HepG2 (cell line): ENCODE measurements around the gene PCIF1. TPM values are rescaled to one million over a fixed set of nuclear protein-coding genes. Genes with fewer than 3 reads are reported as not detected.

Experiments
- ARID2 ChIP-seq: sonication (generic); formaldehyde crosslinking; IDR thresholded peaks from 2 replicates; pipeline ENCODE4 v1.8.1; 2022; ENCODE audit warnings: mild to moderate bottlenecking, missing genetic modification reagents, borderline replicate concordance
- JARID2 ChIP-seq: sonication (generic); formaldehyde crosslinking; IDR thresholded peaks from 2 replicates; pipeline ENCODE4 v1.8.1; 2023; ENCODE audit warnings: missing genetic modification reagents, inconsistent platforms; ENCODE audit not compliant: insufficient replicate concordance
- MED8 ChIP-seq: sonication (generic); formaldehyde crosslinking; IDR thresholded peaks from 2 replicates; pipeline ENCODE4 v1.8.1; 2023; ENCODE audit warnings: mild to moderate bottlenecking, missing genetic modification reagents; ENCODE audit not compliant: insufficient replicate concordance
- RXRB ChIP-seq: IDR thresholded peaks from 2 replicates; pipeline ENCODE4 v1.6.1; 2016; ENCODE audit warnings: borderline replicate concordance, missing genetic modification reagents, missing compliant biosample characterization
- SATB2 ChIP-seq: sonication (generic); formaldehyde crosslinking; IDR thresholded peaks from 2 replicates; pipeline ENCODE4 v1.5.0; 2020; ENCODE audit warnings: missing genetic modification reagents
- SIX4 ChIP-seq: sonication (generic); formaldehyde crosslinking; IDR thresholded peaks from 2 replicates; pipeline ENCODE4 v1.4.0; 2020; ENCODE audit warnings: missing genetic modification reagents
- SMAD3 ChIP-seq: sonication (generic); formaldehyde crosslinking; IDR thresholded peaks from 2 replicates; pipeline ENCODE4 v1.4.0; 2020; ENCODE audit warnings: missing genetic modification reagents
- SMC3 ChIP-seq: IDR thresholded peaks from 2 replicates; pipeline ENCODE4 v1.6.1; 2011; ENCODE audit warnings: low read length, improper control_type of control experiment
- SRSF4 ChIP-seq: fragments of 200-400 bp; formaldehyde crosslinking; IDR thresholded peaks from one replicate; pipeline ENCODE4 v1.6.1; 2018; ENCODE audit warnings: mild to moderate bottlenecking, low read depth, low read length, moderate library complexity; ENCODE audit not compliant: poor library complexity, severe bottlenecking
- SUZ12 ChIP-seq: fragments of 150-350 bp; IDR thresholded peaks from 2 replicates; pipeline ENCODE4 v1.6.1; 2014; ENCODE audit warnings: low read depth, low read length
- TCF7L2 ChIP-seq: IDR thresholded peaks from 2 replicates; pipeline ENCODE4 v1.6.1; 2011; ENCODE audit warnings: mild to moderate bottlenecking, low read depth, low read length, moderate library complexity
- ZFP36L1 ChIP-seq: sonication (generic); formaldehyde crosslinking; IDR thresholded peaks from 2 replicates; pipeline ENCODE4 v1.8.0; 2022; ENCODE audit warnings: mild to moderate bottlenecking, missing genetic modification reagents, moderate library complexity
- ZNF263 ChIP-seq: sonication (generic); formaldehyde crosslinking; IDR thresholded peaks from 2 replicates; pipeline ENCODE4 v1.4.0; 2020; ENCODE audit warnings: missing genetic modification reagents
- ZNF383 ChIP-seq: sonication (generic); formaldehyde crosslinking; IDR thresholded peaks from 2 replicates; pipeline ENCODE4 v1.4.0; 2020; ENCODE audit warnings: missing genetic modification reagents, mild to moderate bottlenecking, borderline replicate concordance
- ZNF441 ChIP-seq: sonication (generic); formaldehyde crosslinking; IDR thresholded peaks from 2 replicates; pipeline ENCODE4 v1.7.0; 2021; ENCODE audit warnings: missing genetic modification reagents, borderline replicate concordance
- ZNF761 ChIP-seq: sonication (generic); formaldehyde crosslinking; conservative IDR thresholded peaks from 2 replicates; pipeline ENCODE4 v1.4.0; 2020; ENCODE audit warnings: mild to moderate bottlenecking, missing genetic modification reagents
- ZNF792 ChIP-seq: IDR thresholded peaks from 2 replicates; pipeline ENCODE4 v1.6.1; 2016
- polyA plus RNA-seq, 8 experiments: library from polyadenylated mRNA; depleted of rRNA in 3 of 8; stranded (reverse) in 7 of 8; unstranded in 1 of 8; fragments of >200 nt; fragmentation: Illumina TruSeq in 4 of 8; extraction: Trizol in 4 of 8; gene quantifications; 2 replicates each; pipeline versions ENCODE4 v1.2.1 to v1.2.3, GENCODE V29; 2011 to 2016; ENCODE audit warnings: low read depth in 4 of 8, missing spikeins in 1 of 8, mixed read lengths in 1 of 8; ENCODE audit not compliant: insufficient read depth in 1 of 8
- total RNA-seq, 5 experiments: library from RNA; depleted of rRNA; stranded (reverse); fragments of >200 nt; fragmentation: Illumina TruSeq; extraction: Trizol; gene quantifications; 2 replicates each; pipeline ENCODE4 v1.2.3, GENCODE V29; 2016; ENCODE audit warnings: low read depth in 1 of 5
- TF ChIP-seq, protein P1 (sequence below): sonication (generic); formaldehyde crosslinking; IDR thresholded peaks from 2 replicates; pipeline ENCODE4 v1.5.0; 2020; ENCODE audit warnings: mild to moderate bottlenecking, missing genetic modification reagents, moderate library complexity
- TF ChIP-seq, protein P2 (sequence below): sonication (generic); formaldehyde crosslinking; IDR thresholded peaks from 2 replicates; pipeline ENCODE4 v1.4.0; 2020; ENCODE audit warnings: mild to moderate bottlenecking, missing genetic modification reagents, borderline replicate concordance
- TF ChIP-seq, protein P3 (sequence below): sonication (generic); formaldehyde crosslinking; IDR thresholded peaks from 2 replicates; pipeline ENCODE4 v1.4.0; 2020; ENCODE audit warnings: missing genetic modification reagents
- TF ChIP-seq, protein P4 (sequence below): sonication (generic); formaldehyde crosslinking; IDR thresholded peaks from 2 replicates; pipeline ENCODE4 v1.8.0; 2022; ENCODE audit warnings: missing genetic modification reagents, mild to moderate bottlenecking, inconsistent platforms, borderline replicate concordance
- TF ChIP-seq, protein P5 (sequence below): sonication (generic); formaldehyde crosslinking; IDR thresholded peaks from 2 replicates; pipeline ENCODE4 v1.5.0; 2020; ENCODE audit warnings: missing genetic modification reagents

PCIF1 gene
- total and polyA plus RNA-seq, 2 of the 13 experiments (the other 11 are each of a cell fraction or from before 2014, with no cell fraction given) = 20.9 to 24.4 TPM

DNA sequence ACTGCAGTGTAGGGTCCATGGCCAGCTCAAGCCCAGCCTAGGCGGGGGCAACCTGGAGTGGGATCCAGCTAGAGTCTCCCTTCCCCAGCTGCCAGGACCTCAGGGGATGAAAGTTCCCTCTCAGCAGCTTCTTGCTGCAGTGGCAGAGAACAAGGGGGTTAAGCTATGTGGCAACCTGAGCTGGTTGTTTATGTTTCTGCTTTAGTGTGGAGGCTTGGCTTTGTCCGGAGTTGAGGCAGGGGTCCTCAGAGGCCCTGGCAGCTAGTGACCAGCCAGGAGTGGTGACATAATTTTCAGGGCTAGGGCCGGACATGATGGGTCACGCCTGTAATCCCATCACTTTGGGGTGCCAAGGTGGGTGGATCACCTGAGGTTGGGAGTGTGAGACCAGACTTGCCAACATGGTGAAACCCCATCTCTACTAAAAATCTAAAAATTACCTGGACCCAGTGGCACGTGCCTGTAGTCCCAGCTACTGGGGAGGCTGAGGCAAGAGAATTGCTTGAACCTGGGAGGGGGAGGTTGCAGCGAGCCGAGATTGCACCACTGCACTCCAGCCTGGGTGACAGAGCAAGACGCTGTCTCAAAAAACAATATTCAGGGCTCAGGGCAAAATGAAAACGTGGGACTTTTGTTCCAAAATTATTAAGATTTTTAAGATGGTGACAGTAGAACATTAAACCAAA, 8.5 kb upstream of the PCIF1 start (continued):
- TF ChIP-seq TCF7L2 (no peak), SMC3 (no peak), ZFP36L1 (CRISPR knock-in tag) (no peak), ZNF383 (CRISPR knock-in tag) (no peak), SUZ12 (no peak), ZNF441 (CRISPR knock-in tag) (no peak), SATB2 (no peak), ZNF792 (CRISPR knock-in tag) (no peak), ARID2 (no peak), SRSF4 (no peak), ZNF263 (CRISPR knock-in tag) (no peak; the same call in 1 of the 2 replicates), SIX4 (CRISPR knock-in tag) (no peak), MED8 (no peak), JARID2 (CRISPR knock-in tag) (no peak), SMAD3 (no peak), ZNF761 (CRISPR knock-in tag) (no peak), RXRB (CRISPR knock-in tag) (no peak)
- TF ChIP-seq, protein P1, sequence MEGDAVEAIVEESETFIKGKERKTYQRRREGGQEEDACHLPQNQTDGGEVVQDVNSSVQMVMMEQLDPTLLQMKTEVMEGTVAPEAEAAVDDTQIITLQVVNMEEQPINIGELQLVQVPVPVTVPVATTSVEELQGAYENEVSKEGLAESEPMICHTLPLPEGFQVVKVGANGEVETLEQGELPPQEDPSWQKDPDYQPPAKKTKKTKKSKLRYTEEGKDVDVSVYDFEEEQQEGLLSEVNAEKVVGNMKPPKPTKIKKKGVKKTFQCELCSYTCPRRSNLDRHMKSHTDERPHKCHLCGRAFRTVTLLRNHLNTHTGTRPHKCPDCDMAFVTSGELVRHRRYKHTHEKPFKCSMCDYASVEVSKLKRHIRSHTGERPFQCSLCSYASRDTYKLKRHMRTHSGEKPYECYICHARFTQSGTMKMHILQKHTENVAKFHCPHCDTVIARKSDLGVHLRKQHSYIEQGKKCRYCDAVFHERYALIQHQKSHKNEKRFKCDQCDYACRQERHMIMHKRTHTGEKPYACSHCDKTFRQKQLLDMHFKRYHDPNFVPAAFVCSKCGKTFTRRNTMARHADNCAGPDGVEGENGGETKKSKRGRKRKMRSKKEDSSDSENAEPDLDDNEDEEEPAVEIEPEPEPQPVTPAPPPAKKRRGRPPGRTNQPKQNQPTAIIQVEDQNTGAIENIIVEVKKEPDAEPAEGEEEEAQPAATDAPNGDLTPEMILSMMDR (CRISPR knock-in tag) = no peak
- TF ChIP-seq, protein P2, sequence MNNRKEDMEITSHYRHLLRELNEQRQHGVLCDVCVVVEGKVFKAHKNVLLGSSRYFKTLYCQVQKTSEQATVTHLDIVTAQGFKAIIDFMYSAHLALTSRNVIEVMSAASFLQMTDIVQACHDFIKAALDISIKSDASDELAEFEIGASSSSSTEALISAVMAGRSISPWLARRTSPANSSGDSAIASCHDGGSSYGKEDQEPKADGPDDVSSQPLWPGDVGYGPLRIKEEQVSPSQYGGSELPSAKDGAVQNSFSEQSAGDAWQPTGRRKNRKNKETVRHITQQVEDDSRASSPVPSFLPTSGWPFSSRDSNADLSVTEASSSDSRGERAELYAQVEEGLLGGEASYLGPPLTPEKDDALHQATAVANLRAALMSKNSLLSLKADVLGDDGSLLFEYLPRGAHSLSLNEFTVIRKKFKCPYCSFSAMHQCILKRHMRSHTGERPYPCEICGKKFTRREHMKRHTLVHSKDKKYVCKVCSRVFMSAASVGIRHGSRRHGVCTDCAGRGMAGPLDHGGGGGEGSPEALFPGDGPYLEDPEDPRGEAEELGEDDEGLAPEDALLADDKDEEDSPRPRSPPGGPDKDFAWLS (CRISPR knock-in tag) = no peak
- TF ChIP-seq, protein P3, sequence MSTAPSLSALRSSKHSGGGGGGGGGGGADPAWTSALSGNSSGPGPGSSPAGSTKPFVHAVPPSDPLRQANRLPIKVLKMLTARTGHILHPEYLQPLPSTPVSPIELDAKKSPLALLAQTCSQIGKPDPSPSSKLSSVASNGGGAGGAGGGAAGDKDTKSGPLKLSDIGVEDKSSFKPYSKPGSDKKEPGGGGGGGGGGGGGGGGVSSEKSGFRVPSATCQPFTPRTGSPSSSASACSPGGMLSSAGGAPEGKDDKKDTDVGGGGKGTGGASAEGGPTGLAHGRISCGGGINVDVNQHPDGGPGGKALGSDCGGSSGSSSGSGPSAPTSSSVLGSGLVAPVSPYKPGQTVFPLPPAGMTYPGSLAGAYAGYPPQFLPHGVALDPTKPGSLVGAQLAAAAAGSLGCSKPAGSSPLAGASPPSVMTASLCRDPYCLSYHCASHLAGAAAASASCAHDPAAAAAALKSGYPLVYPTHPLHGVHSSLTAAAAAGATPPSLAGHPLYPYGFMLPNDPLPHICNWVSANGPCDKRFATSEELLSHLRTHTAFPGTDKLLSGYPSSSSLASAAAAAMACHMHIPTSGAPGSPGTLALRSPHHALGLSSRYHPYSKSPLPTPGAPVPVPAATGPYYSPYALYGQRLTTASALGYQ (CRISPR knock-in tag) = no peak
- TF ChIP-seq, protein P4, sequence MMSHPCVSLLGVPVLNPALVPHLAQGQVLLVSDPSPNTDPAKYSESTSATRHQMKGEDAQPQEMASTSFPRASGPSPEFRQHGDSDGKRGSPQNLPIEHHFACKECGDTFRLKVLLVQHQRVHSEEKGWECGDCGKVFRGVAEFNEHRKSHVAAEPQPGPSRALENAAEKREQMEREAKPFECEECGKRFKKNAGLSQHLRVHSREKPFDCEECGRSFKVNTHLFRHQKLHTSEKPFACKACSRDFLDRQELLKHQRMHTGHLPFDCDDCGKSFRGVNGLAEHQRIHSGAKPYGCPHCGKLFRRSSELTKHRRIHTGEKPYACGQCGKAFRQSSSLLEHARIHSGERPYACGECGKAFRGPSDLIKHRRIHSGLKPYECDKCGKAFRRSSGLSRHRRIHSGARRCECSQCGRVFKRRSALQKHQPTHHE (CRISPR knock-in tag) = no peak
- TF ChIP-seq, protein P5, sequence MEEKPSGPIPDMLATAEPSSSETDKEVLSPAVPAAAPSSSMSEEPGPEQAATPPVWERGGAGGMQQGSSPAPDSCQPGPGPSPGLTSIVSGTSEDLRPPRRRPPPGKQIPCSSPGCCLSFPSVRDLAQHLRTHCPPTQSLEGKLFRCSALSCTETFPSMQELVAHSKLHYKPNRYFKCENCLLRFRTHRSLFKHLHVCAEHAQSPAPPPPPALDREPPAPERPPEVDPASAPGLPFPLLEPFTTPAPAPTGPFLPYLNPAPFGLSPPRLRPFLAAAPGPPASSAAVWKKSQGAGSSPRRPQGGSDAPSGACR (CRISPR knock-in tag) = no peak
